ENCODE results near the gene UBE2D2. TPM values are rescaled to one million over a fixed set of nuclear protein-coding genes. Genes with fewer than 3 reads are reported as not detected.

The UBE2D2 gene
- total RNA-seq, 1 donor from 2014 or later: 57.5 TPM

DNA sequence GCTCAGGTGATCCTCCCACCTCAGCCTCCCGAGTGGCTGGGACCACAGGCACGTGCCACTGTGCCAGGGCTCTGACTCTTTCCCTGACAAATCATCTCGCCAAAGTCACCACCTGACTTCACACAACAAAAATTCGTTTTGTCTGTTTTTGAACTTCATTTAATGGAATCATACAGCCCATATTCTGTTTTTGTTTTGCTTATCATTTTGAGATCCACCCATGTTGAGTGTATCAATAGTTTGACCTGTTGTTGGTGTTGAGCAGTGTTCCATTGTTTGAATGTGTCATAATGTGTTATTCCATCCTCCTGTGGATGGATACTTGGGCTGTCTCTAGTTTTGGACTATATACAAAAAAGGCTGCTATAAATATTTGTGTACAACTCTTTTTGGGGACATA is 6.9 kb upstream of the UBE2D2 start:
- TF ChIP-seq, protein P1, sequence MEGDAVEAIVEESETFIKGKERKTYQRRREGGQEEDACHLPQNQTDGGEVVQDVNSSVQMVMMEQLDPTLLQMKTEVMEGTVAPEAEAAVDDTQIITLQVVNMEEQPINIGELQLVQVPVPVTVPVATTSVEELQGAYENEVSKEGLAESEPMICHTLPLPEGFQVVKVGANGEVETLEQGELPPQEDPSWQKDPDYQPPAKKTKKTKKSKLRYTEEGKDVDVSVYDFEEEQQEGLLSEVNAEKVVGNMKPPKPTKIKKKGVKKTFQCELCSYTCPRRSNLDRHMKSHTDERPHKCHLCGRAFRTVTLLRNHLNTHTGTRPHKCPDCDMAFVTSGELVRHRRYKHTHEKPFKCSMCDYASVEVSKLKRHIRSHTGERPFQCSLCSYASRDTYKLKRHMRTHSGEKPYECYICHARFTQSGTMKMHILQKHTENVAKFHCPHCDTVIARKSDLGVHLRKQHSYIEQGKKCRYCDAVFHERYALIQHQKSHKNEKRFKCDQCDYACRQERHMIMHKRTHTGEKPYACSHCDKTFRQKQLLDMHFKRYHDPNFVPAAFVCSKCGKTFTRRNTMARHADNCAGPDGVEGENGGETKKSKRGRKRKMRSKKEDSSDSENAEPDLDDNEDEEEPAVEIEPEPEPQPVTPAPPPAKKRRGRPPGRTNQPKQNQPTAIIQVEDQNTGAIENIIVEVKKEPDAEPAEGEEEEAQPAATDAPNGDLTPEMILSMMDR (IDR thresholded peaks at IDR 0.05): no peak
- TF ChIP-seq POLR2A (IDR thresholded peaks at IDR 0.05): no peak
- TF ChIP-seq POLR2AphosphoS5 (IDR thresholded peaks at IDR 0.05; ENCODE audit: insufficient read depth in 1 of 2, low read depth in 1 of 2): no peak
- Histone ChIP-seq H3K9me3 (no peaks in the 10 kb centered on the region), H3K36me3 (no peaks in the 10 kb centered on the region), H3K27me3 (no peaks in the 10 kb centered on the region), H3K27ac (no peak overlapping the region), H3K4me3 (no peak overlapping the region), H3K4me1 (no peaks in the 10 kb centered on the region)
- DNase-seq (ENCODE audit: extremely low spot score in 2 of 2): no peak
- intact Hi-C loops (cut with DNase I): no loop called here

DNA sequence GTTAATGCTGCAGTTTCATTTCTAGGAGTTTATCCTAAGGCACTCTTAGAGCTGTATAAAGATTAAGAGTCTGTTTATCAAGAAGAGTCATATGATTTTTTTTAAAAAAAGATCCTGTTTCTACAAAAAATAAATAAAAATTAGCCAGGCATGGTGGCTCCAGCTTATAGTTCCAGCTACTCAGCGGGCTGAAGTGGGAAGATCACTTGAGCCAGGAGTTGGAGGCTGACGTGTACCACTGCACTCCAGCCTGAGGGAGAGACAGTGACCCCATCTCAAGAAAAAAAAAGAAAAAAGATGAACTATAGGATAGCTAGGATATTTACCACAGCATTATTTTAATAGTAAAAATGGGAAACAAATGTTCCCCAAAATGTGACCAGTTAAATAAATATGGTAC is 3.3 kb upstream of the UBE2D2 start:
- no peak for TF ChIP-seq POLR2AphosphoS5 (IDR thresholded peaks at IDR 0.05; ENCODE audit: insufficient read depth in 1 of 2, low read depth in 1 of 2)
- TF ChIP-seq, protein P1 (IDR thresholded peaks at IDR 0.05): no peak
- TF ChIP-seq POLR2A (IDR thresholded peaks at IDR 0.05): no peak
- intact Hi-C loops (cut with DNase I): no loop called here
- Histone ChIP-seq H3K27me3 (no peaks in the 10 kb centered on the region), H3K4me1 (peaks cover 14% of the 10 kb centered on the region), H3K27ac (no peak overlapping the region), H3K4me3 (no peak overlapping the region), H3K9me3 (no peaks in the 10 kb centered on the region), H3K36me3 (no peaks in the 10 kb centered on the region)
- no peak for DNase-seq (ENCODE audit: extremely low spot score in 2 of 2)

DNA sequence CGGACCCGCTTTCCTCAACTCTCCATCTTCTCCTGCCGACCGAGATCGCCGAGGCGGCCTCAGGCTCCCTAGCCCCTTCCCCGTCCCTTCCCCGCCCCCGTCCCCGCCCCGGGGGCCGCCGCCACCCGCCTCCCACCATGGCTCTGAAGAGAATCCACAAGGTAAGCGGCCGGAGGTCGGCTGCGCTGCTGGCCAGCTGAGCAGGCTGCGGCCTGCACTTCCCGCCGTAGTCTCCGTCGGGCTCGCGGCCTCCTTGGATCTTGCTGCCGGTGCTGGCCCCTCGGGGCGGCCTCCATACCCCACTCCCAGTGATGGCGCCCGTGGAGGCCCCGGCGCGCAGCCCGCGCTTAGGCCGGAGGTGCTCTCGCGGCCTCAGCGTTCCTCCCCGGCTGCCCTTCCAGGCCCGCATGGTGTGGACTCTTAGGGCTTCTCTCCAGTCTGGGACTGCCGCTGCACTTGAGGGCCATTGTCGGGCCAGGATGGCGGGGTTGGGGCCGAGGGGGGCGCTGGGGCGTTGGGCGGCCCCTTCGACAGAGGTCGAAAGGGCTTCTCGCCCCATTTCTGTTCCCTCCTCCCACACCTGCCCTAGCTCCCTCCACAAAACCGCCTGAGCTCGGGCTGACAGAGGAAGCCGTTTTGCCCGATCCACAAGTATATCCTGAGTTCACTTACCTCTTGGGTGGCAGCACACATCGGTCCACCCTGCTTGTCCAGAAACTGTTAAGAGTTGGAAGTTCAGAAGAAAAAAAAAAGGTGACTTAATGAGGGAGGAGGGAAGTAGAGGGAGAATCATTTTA is 714 bp downstream of the UBE2D2 start:
- H3K36me3 ChIP-seq: no peaks in the 10 kb centered on the region
- peak overlapping the region; percentile 93 for H3K27ac ChIP-seq
- peaks cover 54% of the 10 kb centered on the region for H3K4me1 ChIP-seq
- intact Hi-C loops (cut with DNase I): no loop called here
- no peaks in the 10 kb centered on the region for H3K27me3 ChIP-seq
- DNase-seq (ENCODE audit: extremely low spot score in 2 of 2): peak in 1 of 2 donors; percentile 89
- TF ChIP-seq POLR2A (IDR thresholded peaks at IDR 0.05) (no peak), POLR2AphosphoS5 (IDR thresholded peaks at IDR 0.05; ENCODE audit: insufficient read depth in 1 of 2, low read depth in 1 of 2) (no peak)
- TF ChIP-seq, protein P1 (IDR thresholded peaks at IDR 0.05): no peak
- peak overlapping the region; percentile 78 for H3K4me3 ChIP-seq
- H3K9me3 ChIP-seq: no peaks in the 10 kb centered on the region

DNA sequence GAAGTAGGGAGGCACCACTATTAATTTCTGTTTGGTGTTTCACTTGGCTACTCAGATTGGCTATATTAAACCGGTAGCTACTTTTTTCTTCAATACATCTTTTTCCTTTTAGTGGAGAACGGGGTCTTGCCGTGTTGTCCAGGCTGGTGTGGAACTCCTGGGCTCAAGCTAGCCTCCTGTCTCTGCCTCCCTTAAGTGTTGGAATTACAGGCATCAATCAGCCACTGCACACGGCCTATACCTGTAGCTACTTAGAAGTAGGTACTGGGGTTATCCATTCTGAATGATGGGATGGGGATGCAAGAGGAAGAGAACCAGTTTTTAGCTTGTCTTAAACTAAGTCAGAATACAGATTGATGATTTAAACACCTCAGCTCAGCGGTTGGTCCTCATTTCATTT is 1.7 kb downstream of the UBE2D2 start:
- no peak for TF ChIP-seq POLR2AphosphoS5 (IDR thresholded peaks at IDR 0.05; ENCODE audit: insufficient read depth in 1 of 2, low read depth in 1 of 2)
- TF ChIP-seq POLR2A (IDR thresholded peaks at IDR 0.05): no peak
- TF ChIP-seq, protein P1 (IDR thresholded peaks at IDR 0.05): no peak
- no peak for DNase-seq (ENCODE audit: extremely low spot score in 2 of 2)
- H3K9me3 ChIP-seq: no peaks in the 10 kb centered on the region
- intact Hi-C loops (cut with DNase I): no loop called here
- no peaks in the 10 kb centered on the region for H3K27me3 ChIP-seq
- peak overlapping the region; percentile 78 for H3K4me3 ChIP-seq
- peak overlapping the region; percentile 93 for H3K27ac ChIP-seq
- H3K36me3 ChIP-seq: peaks cover 0 to 6% of the 10 kb centered on the region in 2 donors
- peaks cover 61% of the 10 kb centered on the region for H3K4me1 ChIP-seq
